OCI-LY7 (cell line): ENCODE data around the gene TWIST2.

Source experiments
- CTCF ChIP-seq: fragments of 200-600 bp; sonication (generic); conservative IDR thresholded peaks from 2 replicates; pipeline ENCODE4 v1.5.1; 2014; ENCODE audit warnings: mild to moderate bottlenecking, antibody characterized with exemption, low read length, moderate library complexity, mixed read lengths
- EZH2phosphoT487 ChIP-seq: fragments of 200-600 bp; sonication (generic); IDR thresholded peaks from 2 replicates; pipeline ENCODE4 v1.6.1; 2018; ENCODE audit warnings: low read depth, borderline replicate concordance, mild to moderate bottlenecking, mixed run types, antibody characterized with exemption, low read length, moderate library complexity, mixed read lengths

- TF ChIP-seq CTCF = no peak
- no peak for TF ChIP-seq EZH2phosphoT487
Measured at GRCh38 chr2:238874330-238875050, 26.6 kb downstream of the TWIST2 start.
